ENCODE data around the gene ZDHHC7. TPM values are rescaled to one million over a fixed set of nuclear protein-coding genes. Genes with fewer than 3 reads are reported as not detected.

The ZDHHC7 gene
- total and polyA plus RNA-seq, 2 of the 8 experiments (the other 6 are each of a cell fraction or from before 2014, with no cell fraction given): 40.5 to 56.3 TPM

- H3K9me3 ChIP-seq (ENCODE audit: insufficient read depth in 2 of 2, low read depth in 1 of 2, low read length in 1 of 2): no peaks in the 10 kb centered on the region
- no peaks in the 10 kb centered on the region for H3K23me2 ChIP-seq (ENCODE audit: low read depth, low read length)
- no peaks in the 10 kb centered on the region for H3K4me1 ChIP-seq (replicated peaks in 1 of 4; ENCODE audit: control insufficient read depth in 3 of 4, insufficient read depth in 4 of 4, low read length in 3 of 4)
- WGBS, 2 experiments (ENCODE audit: extremely low coverage in 1 of 2, insufficient coverage in 1 of 2, insufficient read length in 1 of 2, insufficient replicate concordance in 2 of 2, low coverage in 1 of 2, low lambda C conversion rate in 2 of 2, missing lambda C conversion rate in 1 of 2): 82% methylated on average over 6 of the region's 6 CpGs; no CpG with 5 or more reads in 1 of the 2 experiments
- no peak overlapping the region for H2AK5ac ChIP-seq (ENCODE audit: low read depth, low read length)
- no peak overlapping the region for H3K18ac ChIP-seq (ENCODE audit: extremely low read depth, low read length)
- no peak overlapping the region for H2BK15ac ChIP-seq (ENCODE audit: low read length)
- H4K20me1 ChIP-seq (replicated peaks in 1 of 2; ENCODE audit: control insufficient read depth in 1 of 2, insufficient read depth in 2 of 2, low read length in 2 of 2): peaks cover 0 to 6% of the 10 kb centered on the region in 2 experiments
- no peak overlapping the region for H4K91ac ChIP-seq (replicated peaks; ENCODE audit: insufficient read length, low read length)
- H3K79me1 ChIP-seq (ENCODE audit: low read depth, low read length): no peaks in the 10 kb centered on the region
- no peak overlapping the region for H3K4me2 ChIP-seq (ENCODE audit: insufficient read depth in 1 of 2, low read depth in 2 of 2, low read length in 2 of 2)
- H3K27ac ChIP-seq (ENCODE audit: low read depth, low read length): no peak overlapping the region
- no peak for FAIRE-seq
- H3K4ac ChIP-seq (replicated peaks; ENCODE audit: insufficient read length, low read depth, low read length): no peak overlapping the region
- H2BK5ac ChIP-seq (ENCODE audit: low read depth, low read length): no peak overlapping the region
- no peak overlapping the region for H3K4me3 ChIP-seq (ENCODE audit: extremely low read depth in 1 of 4, insufficient read depth in 2 of 4, low read depth in 3 of 4, low read length in 4 of 4)
- no peak overlapping the region for H3K14ac ChIP-seq (ENCODE audit: insufficient read length)
- H3K9ac ChIP-seq (replicated peaks in 1 of 4; ENCODE audit: extremely low read depth in 1 of 4, low read depth in 3 of 4, low read length in 3 of 4): no peak overlapping the region
- H2BK120ac ChIP-seq (replicated peaks; ENCODE audit: low read depth, low read length): no peak overlapping the region
- H3K36me3 ChIP-seq (ENCODE audit: control insufficient read depth in 2 of 4, insufficient read depth in 4 of 4, low read length in 3 of 4): no peaks in the 10 kb centered on the region
- CTCF ChIA-PET (ENCODE audit: partially characterized antibody): interaction anchor here (0.6 to 1.5 kb wide), 5 partner anchors 14 to 63 kb away, joined by 3 to 6 read pairs (median 5); partner anchors contain the start of gene KIAA0513
- no peak for DNase-seq (ENCODE audit: low read depth in 1 of 2, low spot score in 2 of 2)
- no peak overlapping the region for H3K56ac ChIP-seq (replicated peaks; ENCODE audit: insufficient read length, low read depth, low read length)
- H3K23ac ChIP-seq (ENCODE audit: insufficient read length): no peak overlapping the region
- H4K8ac ChIP-seq (ENCODE audit: extremely low read depth, insufficient read depth, low read length): no peak overlapping the region
- POLR2A ChIA-PET (ENCODE audit: partially characterized antibody): no interaction called here
- H2AFZ ChIP-seq (ENCODE audit: low read length): no peak overlapping the region
- H2BK20ac ChIP-seq (ENCODE audit: low read length): no peak overlapping the region
- H3K27me3 ChIP-seq (replicated peaks in 1 of 4; ENCODE audit: control insufficient read depth in 3 of 4, extremely low read depth in 1 of 4, insufficient read depth in 3 of 4, low read length in 3 of 4): no peaks in the 10 kb centered on the region
- H4K5ac ChIP-seq (ENCODE audit: insufficient read length, low read depth, low read length): no peak overlapping the region
- TF ChIP-seq JUND (IDR thresholded peaks at IDR 0.05; ENCODE audit: low read length) (no peak), TEAD4 (IDR thresholded peaks at IDR 0.05; ENCODE audit: low read depth, low read length) (no peak), TAF7 (optimal IDR thresholded peaks at IDR 0.05; ENCODE audit: borderline replicate concordance, low read depth, low read length) (no peak), E2F6 (IDR thresholded peaks at IDR 0.05) (no peak), CBX5 (IDR thresholded peaks at IDR 0.05; ENCODE audit: low read depth, low read length) (no peak)
- H3K79me2 ChIP-seq (ENCODE audit: control insufficient read depth in 1 of 2, insufficient read depth in 2 of 2, low read length in 2 of 2): no peaks in the 10 kb centered on the region
- no peak overlapping the region for H2BK12ac ChIP-seq (ENCODE audit: low read depth, low read length)
Measured at GRCh38 chr16:85042606-85043005, 31.3 kb upstream of the ZDHHC7 start.

Measured in H1 (cell line).